T47D (cell line): ENCODE results near the gene HIP1R.

Experiments
- DNase-seq, 2 experiments: peaks; one replicate each; pipeline versions ENCODE4 v3.0.0 to v3.0.0-alpha.2; 2011 to 2012; ENCODE audit warnings: low read depth in 1 of 2, low spot score in 1 of 2
- JUND ChIP-seq: IDR thresholded peaks from 2 replicates; pipeline ENCODE4 v1.6.1; 2012; ENCODE audit warnings: low read depth
- in situ Hi-C: cut with HindIII; loops from 2 replicates; pipeline ENCODE4 v1.10.0; 2016; ENCODE audit warnings: low sequenced_read_pairs, low pct_unique_long_range_greater_than_20kb

Gene HIP1R

GRCh38 chr12:122837306-122838265 is 2.3 kb downstream of the HIP1R start:
- TF ChIP-seq JUND, result no peak
- peak in 1 of 2 experiments; percentile 22 for DNase-seq
- in situ Hi-C loops, result no loop called here

DNA sequence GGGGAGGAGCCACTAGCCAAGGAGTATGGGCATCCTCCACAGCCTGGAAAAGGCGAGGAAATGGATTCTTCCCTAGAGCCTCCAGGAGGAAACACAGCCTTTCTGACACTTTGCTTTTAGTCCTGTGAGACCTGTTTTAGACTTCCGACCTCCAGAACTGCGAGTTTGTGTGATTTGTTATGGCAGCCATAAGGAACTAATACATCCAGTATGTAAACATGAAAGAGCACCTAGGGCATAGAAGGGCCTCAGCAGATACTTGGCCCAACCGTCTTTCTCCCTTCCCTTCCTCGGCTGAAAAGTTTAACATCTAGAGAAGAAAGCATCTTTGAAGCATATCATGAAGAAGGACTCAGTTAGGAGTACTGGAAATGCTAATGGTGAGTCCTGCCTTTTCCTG is 3.6 kb downstream of the HIP1R start:
- in situ Hi-C loops, result no loop called here
- TF ChIP-seq JUND, result no peak
- no peak for DNase-seq

DNA sequence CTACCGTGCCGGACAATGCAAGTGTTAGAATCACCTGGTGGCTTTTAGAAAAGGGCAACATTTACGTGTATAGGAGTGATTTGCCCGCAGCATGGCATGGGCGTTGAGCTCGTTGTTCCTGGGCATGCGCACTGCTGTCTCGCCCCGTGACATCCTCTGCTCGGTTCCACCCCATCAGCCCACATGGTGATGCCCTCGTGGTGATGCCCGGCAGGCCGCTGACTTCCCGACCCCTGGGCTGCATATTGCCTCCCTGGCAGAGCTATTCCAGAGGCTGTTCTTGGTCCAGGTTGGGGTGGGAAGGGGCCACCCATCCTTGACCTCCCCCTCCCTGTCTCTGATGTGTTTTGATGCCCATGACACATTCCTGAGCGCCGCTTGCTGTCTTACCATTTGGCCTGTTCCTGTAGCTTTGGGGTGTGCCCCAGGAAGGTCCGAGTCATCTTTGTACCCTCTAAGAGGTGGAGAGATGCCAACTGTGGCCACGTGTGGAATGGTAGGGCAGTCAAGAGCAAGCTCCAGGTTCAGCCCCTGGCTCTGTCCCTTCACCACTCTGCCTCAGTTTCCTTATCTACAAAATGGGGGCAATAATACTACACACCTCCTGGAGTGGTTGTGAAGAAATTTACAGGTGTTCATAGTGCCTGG is 4.8 kb downstream of the HIP1R start:
- TF ChIP-seq JUND, result no peak
- in situ Hi-C loops, result no loop called here

GRCh38 chr12:122840580-122841513 is 5.6 kb downstream of the HIP1R start:
- no peak for TF ChIP-seq JUND
- no peak for DNase-seq
- in situ Hi-C loops, result no loop called here

More for the DNA sequence above, 4.8 kb downstream of the HIP1R start:
- no peak for DNase-seq

- DNase-seq, result peak; percentile 75 to 95
- in situ Hi-C loops, result no loop called here
- no peak for TF ChIP-seq JUND
These were observed 6.5 kb downstream of the HIP1R start for GRCh38 chr12:122841544-122842321.

DNA sequence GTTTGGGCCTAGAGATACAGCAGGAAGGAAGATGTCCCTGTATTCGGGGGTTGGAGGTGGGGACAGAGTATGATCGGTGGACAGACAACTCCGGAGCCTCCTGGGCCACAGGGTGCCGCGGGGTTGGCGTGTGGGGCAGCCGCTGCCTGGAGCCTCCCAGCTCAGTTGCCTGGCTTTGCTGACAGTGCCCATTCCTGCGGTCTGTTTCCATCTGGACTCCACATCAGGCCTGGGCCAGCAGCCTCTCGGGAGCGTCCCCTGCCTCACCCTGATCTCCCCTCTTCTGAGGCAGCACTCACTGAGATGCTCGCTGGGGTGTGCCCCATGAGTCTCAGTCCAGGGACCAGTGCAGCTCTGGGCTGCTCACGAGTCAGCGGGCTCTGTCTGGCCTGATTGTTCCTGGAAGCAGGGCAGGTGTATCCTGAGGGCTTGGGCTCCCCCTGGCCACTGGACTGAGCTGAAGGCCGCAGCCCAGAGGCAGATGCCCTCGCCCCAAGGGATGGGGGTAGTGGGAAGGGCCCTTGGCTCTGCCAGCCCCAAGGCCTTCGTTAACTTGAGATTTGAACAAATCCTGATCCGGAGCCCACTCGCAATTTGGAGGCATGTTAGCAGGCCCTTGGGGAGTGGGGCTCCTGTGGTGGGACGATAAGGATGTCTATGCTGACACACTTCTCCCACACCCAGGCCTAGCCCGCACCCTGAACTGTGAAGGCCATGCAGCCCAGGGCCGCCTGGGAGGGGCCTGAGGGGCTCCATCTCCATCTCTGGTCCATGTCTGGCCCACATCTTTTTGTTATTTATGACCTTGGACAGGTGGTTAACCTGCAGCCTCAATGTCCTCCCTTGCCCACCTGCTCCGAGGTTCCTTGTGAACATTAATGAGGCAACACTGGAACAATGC is 7.5 kb downstream of the HIP1R start:
- in situ Hi-C loops, result no loop called here
- DNase-seq, result no peak
- no peak for TF ChIP-seq JUND

GRCh38 chr12:122843455-122843854 is 8.2 kb downstream of the HIP1R start:
- in situ Hi-C loops, result no loop called here
- no peak for TF ChIP-seq JUND
- no peak for DNase-seq

- in situ Hi-C loops, result no loop called here
- DNase-seq, result no peak
- TF ChIP-seq JUND, result no peak
These were observed 9.2 kb downstream of the HIP1R start for GRCh38 chr12:122844366-122844971.

GRCh38 chr12:122845041-122845864 is 10.0 kb downstream of the HIP1R start:
- DNase-seq, result no peak
- no peak for TF ChIP-seq JUND
- in situ Hi-C loops, result no loop called here
